ENCODE measurements around the gene ICAM3. TPM values are rescaled to one million over a fixed set of nuclear protein-coding genes. Genes with fewer than 3 reads are reported as not detected.
A peak's percentile ranks its signal among the peaks of the same experiment; 100 is the strongest.

The ICAM3 gene
- total RNA-seq, 4 donors from 2014 or later, result 3.1 to 4.5 (median 3.8) TPM

GRCh38 chr19:10316229-10317044, 23.0 kb downstream of the ICAM3 start:
- Histone ChIP-seq H3K4me1 (peaks cover 15% of the 10 kb centered on the region), H3K27ac (no peak overlapping the region), H3K36me3 (peaks cover 49% of the 10 kb centered on the region), H3K27me3 (no peaks in the 10 kb centered on the region), H3K4me3 (peak overlapping the region; percentile 85), H3K9me3 (no peaks in the 10 kb centered on the region)
- DNase-seq (ENCODE audit: low spot score in 2 of 2), result no peak
- TF ChIP-seq POLR2A (IDR thresholded peaks at IDR 0.05), result no peak
- TF ChIP-seq CTCF (IDR thresholded peaks at IDR 0.05), result no peak
- TF ChIP-seq EP300 (IDR thresholded peaks at IDR 0.05), result no peak
- TF ChIP-seq POLR2AphosphoS5 (IDR thresholded peaks at IDR 0.05), result no peak
- WGBS, result 66% methylated on average over 10 of the region's 19 CpGs

- Histone ChIP-seq H3K36me3 (peaks cover 42% of the 10 kb centered on the region), H3K9me3 (no peaks in the 10 kb centered on the region), H3K27me3 (no peaks in the 10 kb centered on the region), H3K27ac (no peak within 1 kb of the TSS), H3K4me1 (peaks cover 15% of the 10 kb centered on the region), H3K4me3 (peak within 1 kb of the TSS; percentile 85)
- peak; percentile 92 to 94 for DNase-seq (ENCODE audit: low spot score in 2 of 2)
- TF ChIP-seq CTCF (IDR thresholded peaks at IDR 0.05) (no peak), POLR2AphosphoS5 (IDR thresholded peaks at IDR 0.05) (no peak), POLR2A (IDR thresholded peaks at IDR 0.05) (no peak), EP300 (IDR thresholded peaks at IDR 0.05) (no peak)
- 1% methylated on average over 24 of the region's 55 CpGs for WGBS
Measured at GRCh38 chr19:10315335-10316214, 23.8 kb downstream of the ICAM3 start, which contains the start of gene FDX2. Gene FDX2, minus strand, starts transcription at chr19:10316015. Its CDS starts 19 bp downstream, at chr19:10315996.

- DNase-seq (ENCODE audit: low spot score in 2 of 2), result no peak
- TF ChIP-seq POLR2A (IDR thresholded peaks at IDR 0.05), result no peak
- TF ChIP-seq CTCF (IDR thresholded peaks at IDR 0.05), result no peak
- no peak for TF ChIP-seq POLR2AphosphoS5 (IDR thresholded peaks at IDR 0.05)
- TF ChIP-seq EP300 (IDR thresholded peaks at IDR 0.05), result no peak
- Histone ChIP-seq H3K9me3 (no peaks in the 10 kb centered on the region), H3K4me1 (no peaks in the 10 kb centered on the region), H3K4me3 (no peak within 1 kb of the TSS), H3K27ac (no peak within 1 kb of the TSS), H3K27me3 (no peaks in the 10 kb centered on the region), H3K36me3 (peaks cover 13% of the 10 kb centered on the region)
- WGBS, result 88% methylated on average over 19 of the region's 24 CpGs
Measured at GRCh38 chr19:10309423-10309822, 30.0 kb downstream of the ICAM3 start, which contains the start of gene ZGLP1. Gene ZGLP1, minus strand, starts transcription at chr19:10309815.

GRCh38 chr19:10306327-10306726, 33.1 kb downstream of the ICAM3 start:
- Histone ChIP-seq H3K9me3 (no peaks in the 10 kb centered on the region), H3K27ac (no peak overlapping the region), H3K36me3 (peaks cover 10% of the 10 kb centered on the region), H3K4me3 (no peak overlapping the region), H3K27me3 (no peaks in the 10 kb centered on the region), H3K4me1 (no peaks in the 10 kb centered on the region)
- TF ChIP-seq POLR2AphosphoS5 (IDR thresholded peaks at IDR 0.05) (no peak), EP300 (IDR thresholded peaks at IDR 0.05) (no peak), POLR2A (IDR thresholded peaks at IDR 0.05) (no peak), CTCF (IDR thresholded peaks at IDR 0.05) (no peak)
- DNase-seq (ENCODE audit: low spot score in 2 of 2), result no peak
- 89% methylated on average over 5 of the region's 5 CpGs for WGBS

Measured in suprapubic skin (tissue), 4 donors.